Neuronal stem cell (in vitro differentiated cells): ENCODE measurements around the gene AXIN1.
A peak's percentile ranks its signal among the peaks of the same experiment; 100 is the strongest.

Source experiments
- DNase-seq: peaks from one replicate; pipeline ENCODE4 v3.0.0-alpha.2; 2013; ENCODE audit warnings: low spot score
- H2AFZ ChIP-seq: one replicate; pipeline ENCODE4 v1.6.1; 2013; ENCODE audit warnings: mild to moderate bottlenecking, low read length, inconsistent platforms
- H2AK5ac ChIP-seq: 2 replicates; pipeline ENCODE4 v1.6.1; 2013; ENCODE audit warnings: low read depth, mild to moderate bottlenecking, inconsistent platforms, low read length, moderate library complexity, mixed read lengths
- H2BK120ac ChIP-seq: 2 replicates; pipeline ENCODE4 v1.6.1; 2013; ENCODE audit warnings: low read depth, mild to moderate bottlenecking, inconsistent platforms, low read length, moderate library complexity, mixed read lengths
- H2BK12ac ChIP-seq: one replicate; pipeline ENCODE4 v1.6.1; 2013; ENCODE audit warnings: low read length, inconsistent platforms
- H2BK15ac ChIP-seq: 2 replicates; pipeline ENCODE4 v1.6.1; 2013; ENCODE audit warnings: mild to moderate bottlenecking, low read length, inconsistent platforms, mixed read lengths
- H2BK5ac ChIP-seq: one replicate; pipeline ENCODE4 v1.6.1; 2013; ENCODE audit warnings: inconsistent platforms, mild to moderate bottlenecking, low read length, moderate library complexity
- H3K14ac ChIP-seq: one replicate; pipeline ENCODE4 v1.6.1; 2013; ENCODE audit warnings: low read length, inconsistent platforms
- H3K18ac ChIP-seq: 2 replicates; pipeline ENCODE4 v1.6.1; 2013; ENCODE audit warnings: low read length, inconsistent platforms
- H3K23ac ChIP-seq: 2 replicates; pipeline ENCODE4 v1.6.1; 2013; ENCODE audit warnings: low read depth, mild to moderate bottlenecking, mixed read lengths, low read length, inconsistent platforms; ENCODE audit not compliant: poor library complexity
- H3K27ac ChIP-seq: replicated peaks from 3 replicates; pipeline ENCODE4 v1.5.1; 2013; ENCODE audit warnings: low read length, inconsistent platforms
- H3K27me3 ChIP-seq, 3 experiments: 2 replicates each; pipeline ENCODE4 v1.6.1; 2013; ENCODE audit warnings: low read length in 3 of 3, mild to moderate bottlenecking in 2 of 3, inconsistent platforms in 1 of 3, low read depth in 1 of 3, mixed read lengths in 1 of 3, moderate library complexity in 1 of 3; ENCODE audit not compliant: control insufficient read depth in 3 of 3, insufficient read depth in 3 of 3
- H3K36me3 ChIP-seq, 2 donors: replicated peaks in 1 of 2; 2 replicates each; pipeline ENCODE4 v1.6.1; 2013; ENCODE audit warnings: low read length in 2 of 2; ENCODE audit not compliant: control insufficient read depth in 2 of 2, insufficient read depth in 2 of 2
- H3K4ac ChIP-seq: 2 replicates; pipeline ENCODE4 v1.6.1; 2013; ENCODE audit warnings: inconsistent platforms, mild to moderate bottlenecking, low read length, moderate library complexity
- H3K4me1 ChIP-seq, 2 donors: 1 replicate in 1 of 2; 2 replicates in 1 of 2; pipeline ENCODE4 v1.6.1; 2013; ENCODE audit warnings: low read length in 2 of 2, low read depth in 1 of 2; ENCODE audit not compliant: control insufficient read depth in 2 of 2, insufficient read depth in 1 of 2
- H3K4me2 ChIP-seq: one replicate; pipeline ENCODE4 v1.6.1; 2013; ENCODE audit warnings: mild to moderate bottlenecking, low read length, inconsistent platforms; ENCODE audit not compliant: insufficient read depth, poor library complexity, severe bottlenecking
- H3K4me3 ChIP-seq, 2 donors: 2 replicates each; pipeline ENCODE4 v1.5.1; 2013; ENCODE audit warnings: low read length in 2 of 2, mild to moderate bottlenecking in 2 of 2, inconsistent platforms in 1 of 2, moderate library complexity in 1 of 2
- H3K79me1 ChIP-seq: one replicate; pipeline ENCODE4 v1.6.1; 2013; ENCODE audit warnings: low read depth, mild to moderate bottlenecking, inconsistent platforms, low read length, moderate library complexity
- H3K9ac ChIP-seq: one replicate; pipeline ENCODE4 v1.6.1; 2013; ENCODE audit warnings: mild to moderate bottlenecking, low read depth, low read length, inconsistent platforms; ENCODE audit not compliant: poor library complexity
- H3K9me3 ChIP-seq, 2 donors: replicated peaks in 1 of 2; 2 replicates each; pipeline versions ENCODE3 to v1.6.1; 2013; ENCODE audit warnings: low read length in 2 of 2, mild to moderate bottlenecking in 2 of 2, inconsistent platforms in 1 of 2, low read depth in 1 of 2, mixed read lengths in 1 of 2, moderate library complexity in 1 of 2; ENCODE audit not compliant: control insufficient read depth in 2 of 2, insufficient read depth in 1 of 2
- H4K8ac ChIP-seq: one replicate; pipeline ENCODE4 v1.6.1; 2013; ENCODE audit warnings: low read depth, mild to moderate bottlenecking, inconsistent platforms, low read length, moderate library complexity
- H4K91ac ChIP-seq: one replicate; pipeline ENCODE4 v1.6.1; 2013; ENCODE audit warnings: low read length, low read depth, mild to moderate bottlenecking, inconsistent platforms; ENCODE audit not compliant: poor library complexity
- WGBS, 2 donors: extraction: QIAGEN DNeasy Blood & Tissue Kit; methylation state at CpG; one replicate each; pipeline ENCODE4 v1.1.7; 2013; ENCODE audit warnings: missing lambda C conversion rate in 2 of 2, mixed read lengths in 1 of 2; ENCODE audit not compliant: insufficient read length in 2 of 2, insufficient replicate concordance in 1 of 2; ENCODE audit errors: extremely low coverage in 2 of 2; 5-methylcytosine and 5-hydroxymethylcytosine counted together

AXIN1 gene

DNA sequence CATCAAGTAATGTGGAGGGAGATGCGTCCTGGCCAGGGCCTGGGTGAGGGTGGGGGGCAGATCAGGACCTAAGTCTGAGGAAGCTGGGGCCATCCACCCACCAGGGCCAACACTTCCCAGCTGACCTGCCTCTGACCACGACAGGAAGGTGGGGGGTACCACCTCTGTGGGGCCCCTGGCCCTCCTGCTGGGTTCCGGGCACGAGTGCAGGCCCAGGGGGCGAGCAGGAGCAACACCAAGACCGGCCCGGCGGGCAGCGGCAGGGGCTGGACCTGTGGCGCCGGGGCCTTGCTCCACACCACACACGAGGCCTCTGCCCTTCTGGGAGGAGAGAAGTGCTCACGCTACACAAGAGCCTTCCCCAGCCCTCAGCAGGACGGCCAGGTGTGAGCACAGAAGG lies 56.2 kb downstream of the AXIN1 start:
- Histone ChIP-seq H2BK5ac (no peak overlapping the region), H3K23ac (peak overlapping the region; percentile 65), H3K18ac (no peak overlapping the region), H4K91ac (no peak overlapping the region), H2BK15ac (no peak overlapping the region), H2AK5ac (no peak overlapping the region), H4K8ac (no peak overlapping the region), H3K9ac (peak overlapping the region; percentile 60), H2BK120ac (no peak overlapping the region), H3K4me1 (no peaks in the 10 kb centered on the region), H3K14ac (peak overlapping the region; percentile 38), H3K4me3 (no peak overlapping the region), H3K4me2 (no peak overlapping the region), H3K36me3 (peaks cover 23 to 61% of the 10 kb centered on the region in 2 donors), H3K9me3 (no peaks in the 10 kb centered on the region), H3K79me1 (peaks cover 6% of the 10 kb centered on the region), H2AFZ (no peak overlapping the region), H3K27me3 (no peaks in the 10 kb centered on the region), H3K27ac (no peak overlapping the region), H3K4ac (no peak overlapping the region), H2BK12ac (no peak overlapping the region)
- no CpG with 5 or more reads among the region's 14 CpGs for WGBS, 2 donors
- no peak for DNase-seq

- Histone ChIP-seq H2AFZ (no peak overlapping the region), H4K91ac (no peak overlapping the region), H3K27ac (no peak overlapping the region), H3K9ac (no peak overlapping the region), H3K79me1 (peaks cover 9% of the 10 kb centered on the region), H2BK15ac (no peak overlapping the region), H2BK12ac (no peak overlapping the region), H3K23ac (no peak overlapping the region), H3K4ac (no peak overlapping the region), H3K14ac (no peak overlapping the region), H3K4me1 (no peaks in the 10 kb centered on the region), H3K4me3 (no peak overlapping the region), H2BK120ac (no peak overlapping the region), H4K8ac (no peak overlapping the region), H3K9me3 (no peaks in the 10 kb centered on the region), H3K27me3 (no peaks in the 10 kb centered on the region), H3K4me2 (no peak overlapping the region), H2BK5ac (no peak overlapping the region), H3K36me3 (peaks cover 33 to 78% of the 10 kb centered on the region in 2 donors), H3K18ac (no peak overlapping the region), H2AK5ac (no peak overlapping the region)
- WGBS, 2 donors: no CpG with 5 or more reads among the region's 32 CpGs
- DNase-seq: no peak
Observed at GRCh38 chr16:293043-293775, 59.3 kb downstream of the AXIN1 start.

GRCh38 chr16:291539-291938 lies 61.0 kb downstream of the AXIN1 start:
- no CpG with 5 or more reads among the region's 17 CpGs for WGBS, 2 donors
- DNase-seq: no peak
- H3K4me1 ChIP-seq: no peaks in the 10 kb centered on the region
- H3K23ac ChIP-seq: no peak overlapping the region
- peaks cover 4% of the 10 kb centered on the region for H3K79me1 ChIP-seq
- no peak overlapping the region for H2BK5ac ChIP-seq
- no peak overlapping the region for H3K27ac ChIP-seq
- H3K14ac ChIP-seq: no peak overlapping the region
- no peak overlapping the region for H2BK15ac ChIP-seq
- H2BK120ac ChIP-seq: no peak overlapping the region
- H3K18ac ChIP-seq: no peak overlapping the region
- H2AK5ac ChIP-seq: no peak overlapping the region
- H3K27me3 ChIP-seq: no peaks in the 10 kb centered on the region
- H4K8ac ChIP-seq: no peak overlapping the region
- no peak overlapping the region for H4K91ac ChIP-seq
- peaks cover 1 to 2% of the 10 kb centered on the region in 2 donors for H3K9me3 ChIP-seq
- H3K4me2 ChIP-seq: no peak overlapping the region
- H2BK12ac ChIP-seq: no peak overlapping the region
- no peak overlapping the region for H3K4me3 ChIP-seq
- no peak overlapping the region for H3K4ac ChIP-seq
- no peak overlapping the region for H2AFZ ChIP-seq
- no peak overlapping the region for H3K9ac ChIP-seq
- peaks cover 27 to 80% of the 10 kb centered on the region in 2 donors for H3K36me3 ChIP-seq

DNA sequence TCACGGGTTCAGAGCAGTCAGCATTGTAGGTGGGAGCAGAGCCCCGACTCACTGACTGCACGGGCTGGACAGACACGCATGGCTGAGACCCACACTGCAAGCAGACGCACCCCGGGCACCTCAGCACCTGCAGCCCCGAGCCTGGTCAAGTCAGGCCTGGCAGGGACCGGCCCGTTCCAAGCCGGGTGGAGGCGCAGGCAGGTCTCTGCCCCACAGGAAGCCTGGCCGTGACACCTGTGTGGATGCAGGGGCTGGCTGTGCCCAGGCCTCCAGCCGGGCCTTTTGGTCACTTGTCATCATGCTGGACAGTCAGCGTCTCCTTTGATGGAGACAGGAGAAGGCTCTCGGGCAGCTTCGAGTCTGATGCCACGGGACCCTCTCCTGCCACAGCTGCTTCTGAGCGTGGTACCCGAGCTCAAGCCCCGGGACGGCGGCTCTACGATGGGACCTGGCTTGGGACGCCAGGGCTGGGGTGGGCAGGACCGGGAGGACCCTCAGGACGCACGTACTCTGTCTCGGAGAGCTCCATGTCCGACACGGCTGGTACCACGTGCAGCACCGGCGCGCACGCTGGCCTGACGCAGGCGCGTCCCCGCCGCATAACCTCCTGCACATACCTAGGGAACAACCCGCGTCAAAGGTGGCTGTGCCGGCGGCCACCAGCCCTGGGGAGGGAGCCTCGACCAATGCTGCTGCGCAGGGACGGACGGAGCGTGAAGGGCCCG lies 61.7 kb downstream of the AXIN1 start:
- Histone ChIP-seq H2BK15ac (no peak overlapping the region), H3K23ac (peak overlapping the region; percentile 85), H2BK12ac (no peak overlapping the region), H2AFZ (no peak overlapping the region), H3K36me3 (peaks cover 31 to 76% of the 10 kb centered on the region in 2 donors), H3K18ac (no peak overlapping the region), H3K9me3 (peaks cover 5% of the 10 kb centered on the region in 2 donors), H2AK5ac (no peak overlapping the region), H2BK5ac (peak overlapping the region; percentile 39), H3K14ac (no peak overlapping the region), H3K4ac (no peak overlapping the region), H4K91ac (no peak overlapping the region), H2BK120ac (no peak overlapping the region), H3K79me1 (peaks cover 4% of the 10 kb centered on the region), H3K4me2 (no peak overlapping the region), H3K4me3 (no peak overlapping the region), H3K27me3 (no peaks in the 10 kb centered on the region), H3K27ac (no peak overlapping the region), H4K8ac (no peak overlapping the region), H3K9ac (no peak overlapping the region), H3K4me1 (no peaks in the 10 kb centered on the region)
- no CpG with 5 or more reads among the region's 50 CpGs for WGBS, 2 donors
- DNase-seq: no peak
